ENCODE measurements around the gene BMPR1A. TPM values are rescaled to one million over a fixed set of nuclear protein-coding genes. Genes with fewer than 3 reads are reported as not detected.

The BMPR1A gene
- total RNA-seq, 1 experiment from 2014 or later: 104 TPM

- CTCF ChIA-PET: interaction anchor here (0.7 to 1.3 kb wide), 2 partner anchors 18 to 20 kb away, joined by 4 to 5 read pairs; no protein-coding TSS in a partner anchor
- ATAC-seq: no peak
These were observed 40.6 kb upstream of the BMPR1A start for GRCh38 chr10:86715836-86716235.

GRCh38 chr10:86716466-86716865 is 40.0 kb upstream of the BMPR1A start:
- no peak for TF ChIP-seq ZNF416 (CRISPR knock-in tag; IDR thresholded peaks at IDR 0.05)
- no peak for TF ChIP-seq ELF4 (CRISPR knock-in tag; IDR thresholded peaks at IDR 0.05; ENCODE audit: low read depth)
- TF ChIP-seq ARID4B (CRISPR knock-in tag; IDR thresholded peaks at IDR 0.05; ENCODE audit: borderline replicate concordance): no peak
- no peak for TF ChIP-seq HMGXB4 (CRISPR knock-in tag; IDR thresholded peaks at IDR 0.05)
- no peak for TF ChIP-seq KAT7 (CRISPR knock-in tag; IDR thresholded peaks at IDR 0.05; ENCODE audit: borderline replicate concordance)
- TF ChIP-seq USF2 (CRISPR knock-in tag; IDR thresholded peaks at IDR 0.05): no peak
- TF ChIP-seq NR2C2 (CRISPR knock-in tag; IDR thresholded peaks at IDR 0.05): no peak
- TF ChIP-seq ATF2 (CRISPR knock-in tag; IDR thresholded peaks at IDR 0.05; ENCODE audit: borderline replicate concordance, low read depth): no peak
- no peak for TF ChIP-seq PRRX2 (CRISPR knock-in tag; IDR thresholded peaks at IDR 0.05)
- Mint-ChIP-seq H3K4me1 (peaks cover 37% of the 10 kb centered on the region), H3K27ac (no peak overlapping the region), H3K9me3 (no peaks in the 10 kb centered on the region), H3K27me3 (ENCODE audit: low read depth) (peaks cover 3% of the 10 kb centered on the region; the same call in 1 of the 2 replicates), H3K4me3 (no peak overlapping the region), H3K36me3 (no peaks in the 10 kb centered on the region)
- POLR2A ChIA-PET: interaction anchor here (0.6 to 1.0 kb wide), 2 partner anchors 36 to 285 kb away, joined by 3 to 4 read pairs; no protein-coding TSS in a partner anchor
- no peak for ATAC-seq
- no peak for DNase-seq (ENCODE audit: low spot score)
- CTCF ChIA-PET: interaction anchor here (1.3 kb wide), 1 partner anchor 17 kb away, joined by 5 read pairs; no protein-coding TSS in a partner anchor

More at GRCh38 chr10:86715836-86716235, 40.6 kb upstream of the BMPR1A start:
- POLR2A ChIA-PET: interaction anchor here (0.6 to 1.0 kb wide), 3 partner anchors 37 to 285 kb away, joined by 3 to 4 read pairs (median 3); no protein-coding TSS in a partner anchor
- TF ChIP-seq MLX (CRISPR knock-in tag; IDR thresholded peaks at IDR 0.05): no peak
- TF ChIP-seq TP53 (CRISPR knock-in tag; IDR thresholded peaks at IDR 0.05): no peak
- TF ChIP-seq ZNF121 (CRISPR knock-in tag; IDR thresholded peaks at IDR 0.05): no peak
- no peak for TF ChIP-seq ERG (CRISPR knock-in tag; IDR thresholded peaks at IDR 0.05)
- no peak for TF ChIP-seq IRF1 (CRISPR knock-in tag; IDR thresholded peaks at IDR 0.05)
- TF ChIP-seq KAT7 (CRISPR knock-in tag; IDR thresholded peaks at IDR 0.05; ENCODE audit: borderline replicate concordance): no peak
- TF ChIP-seq CBFB (CRISPR knock-in tag; IDR thresholded peaks at IDR 0.05; ENCODE audit: low read depth): no peak
- Mint-ChIP-seq H3K27ac (no peak overlapping the region; the same call in 1 of the 2 replicates), H3K27me3 (ENCODE audit: low read depth) (peaks cover 3% of the 10 kb centered on the region; the same call in 1 of the 2 replicates), H3K9me3 (no peaks in the 10 kb centered on the region), H3K4me3 (no peak overlapping the region), H3K4me1 (peaks cover 34% of the 10 kb centered on the region), H3K36me3 (no peaks in the 10 kb centered on the region)
- no peak for DNase-seq (ENCODE audit: low spot score)
